Peyer's patch (tissue), 4 donors: Measurements from ENCODE around the gene CHST5. TPM values are rescaled to one million over a fixed set of nuclear protein-coding genes. Genes with fewer than 3 reads are reported as not detected.

Experiments
- DNase-seq, 3 donors: peaks; one replicate each; pipeline ENCODE4 v3.0.0-alpha.2; 2017 to 2019
- H3K27ac ChIP-seq, 4 donors: fragments of 200-600 bp; sonication (generic); one replicate each; pipeline ENCODE4 v1.5.1; 2016 to 2019
- H3K27me3 ChIP-seq, 2 donors: fragments of 200-600 bp; sonication (generic); one replicate each; pipeline ENCODE4 v1.5.1; 2019
- H3K36me3 ChIP-seq, 3 donors: fragments of 200-600 bp; sonication (generic); one replicate each; pipeline ENCODE4 v1.5.1; 2016 to 2019
- H3K4me1 ChIP-seq, 4 donors: fragments of 200-600 bp; sonication (generic); one replicate each; pipeline ENCODE4 v1.5.1; 2016 to 2019
- H3K4me3 ChIP-seq, 4 donors: fragments of 200-600 bp; sonication (generic); 1 replicate in 3 of 4; 2 replicates in 1 of 4; pipeline ENCODE4 v1.5.1; 2016 to 2019; ENCODE audit warnings: mild to moderate bottlenecking in 1 of 4
- H3K9me3 ChIP-seq, 4 donors: fragments of 200-600 bp; sonication (generic); one replicate each; pipeline ENCODE4 v1.5.1; 2016 to 2019; ENCODE audit warnings: mild to moderate bottlenecking in 1 of 4
- CTCF ChIP-seq, 6 experiments: fragments of 450-650 bp in 4 of 6; fragments of 200-600 bp in 2 of 6; sonication (generic) in 1 of 6; IDR thresholded peaks; one replicate each; pipeline ENCODE4 v1.5.1; 2017 to 2019; ENCODE audit warnings: antibody characterized with exemption in 6 of 6, mild to moderate bottlenecking in 3 of 6, moderate library complexity in 1 of 6
- POLR2A ChIP-seq, 2 donors: fragments of 450-650 bp; IDR thresholded peaks; one replicate each; pipeline ENCODE4 v1.5.1; 2017; ENCODE audit warnings: antibody characterized with exemption in 2 of 2, mild to moderate bottlenecking in 2 of 2, moderate library complexity in 2 of 2
- total RNA-seq, 4 donors: library from RNA; depleted of rRNA; stranded (reverse); fragments of >200 nt; gene quantifications; one replicate each; pipeline ENCODE4 v1.1.0, GENCODE V29; 2016

The CHST5 gene
- 100 to 1,000 TPM in 1 of 4 donors, 10 to 100 TPM in 2, 1 to 10 TPM in 1; 5.8 to 160 (median 75.8) TPM for total RNA-seq

- peak in 2 of 3 donors; percentile 87 to 90 for DNase-seq
- peaks cover 0 to 22% (median 0%) of the 10 kb centered on the region in 4 donors for H3K4me1 ChIP-seq
- peaks cover 0 to 14% (median 0%) of the 10 kb centered on the region in 3 donors for H3K36me3 ChIP-seq
- H3K27ac ChIP-seq = peak within 1 kb of the TSS in 3 of 4 donors; percentile 77 to 85 (median 84)
- no peaks in the 10 kb centered on the region for H3K9me3 ChIP-seq
- peak within 1 kb of the TSS in 3 of 4 donors; percentile 26 to 59 (median 57) for H3K4me3 ChIP-seq
- TF ChIP-seq CTCF (IDR thresholded peaks at IDR 0.05) = no peak
- TF ChIP-seq POLR2A (IDR thresholded peaks at IDR 0.05) = peak; percentile 88 to 91
- H3K27me3 ChIP-seq = no peaks in the 10 kb centered on the region
Measured at GRCh38 chr16:75535901-75536300, at the start of gene CHST5. Gene CHST5, minus strand, starts transcription at chr16:75536108. Its CDS starts 5,724 bp downstream, at chr16:75530384.

GRCh38 chr16:75584108-75584507, 48.2 kb upstream of the CHST5 start:
- Histone ChIP-seq H3K27ac (no peak overlapping the region), H3K4me1 (no peaks in the 10 kb centered on the region), H3K9me3 (no peaks in the 10 kb centered on the region), H3K4me3 (no peak overlapping the region), H3K36me3 (peaks cover 0 to 11% (median 0%) of the 10 kb centered on the region in 3 donors), H3K27me3 (no peaks in the 10 kb centered on the region)
- DNase-seq = no peak
- TF ChIP-seq POLR2A (IDR thresholded peaks at IDR 0.05) (no peak), CTCF (IDR thresholded peaks at IDR 0.05) (no peak)

- Histone ChIP-seq H3K36me3 (peaks cover 0 to 58% (median 0%) of the 10 kb centered on the region in 3 donors), H3K4me1 (no peaks in the 10 kb centered on the region), H3K9me3 (no peaks in the 10 kb centered on the region), H3K27ac (no peak overlapping the region), H3K27me3 (no peaks in the 10 kb centered on the region), H3K4me3 (no peak overlapping the region)
- no peak for DNase-seq
- TF ChIP-seq POLR2A (IDR thresholded peaks at IDR 0.05) (no peak), CTCF (IDR thresholded peaks at IDR 0.05) (no peak)
Measured at GRCh38 chr16:75579281-75579834, 43.5 kb upstream of the CHST5 start.

- H3K27ac ChIP-seq = no peak overlapping the region
- H3K4me3 ChIP-seq = no peak overlapping the region
- H3K27me3 ChIP-seq = no peaks in the 10 kb centered on the region
- DNase-seq = no peak
- H3K4me1 ChIP-seq = no peaks in the 10 kb centered on the region
- H3K36me3 ChIP-seq = peaks cover 0 to 64% (median 0%) of the 10 kb centered on the region in 3 donors
- TF ChIP-seq CTCF (IDR thresholded peaks at IDR 0.05) (no peak), POLR2A (IDR thresholded peaks at IDR 0.05) (no peak)
- H3K9me3 ChIP-seq = no peaks in the 10 kb centered on the region
Measured at GRCh38 chr16:75578725-75579124, 42.8 kb upstream of the CHST5 start.

GRCh38 chr16:75578212-75578611, 42.3 kb upstream of the CHST5 start:
- no peak overlapping the region for H3K4me3 ChIP-seq
- peak in 1 of 3 donors; percentile 18 for DNase-seq
- H3K9me3 ChIP-seq = no peaks in the 10 kb centered on the region
- TF ChIP-seq CTCF (IDR thresholded peaks at IDR 0.05) = no peak
- no peak for TF ChIP-seq POLR2A (IDR thresholded peaks at IDR 0.05)
- H3K27me3 ChIP-seq = no peaks in the 10 kb centered on the region
- H3K4me1 ChIP-seq = no peaks in the 10 kb centered on the region
- H3K36me3 ChIP-seq = peaks cover 0 to 69% (median 0%) of the 10 kb centered on the region in 3 donors
- no peak overlapping the region for H3K27ac ChIP-seq
